ENCODE results near the gene SLC35B1. TPM values are rescaled to one million over a fixed set of nuclear protein-coding genes. Genes with fewer than 3 reads are reported as not detected.

The SLC35B1 gene
- polyA plus RNA-seq, 1 donor (not counting 4 experiments of a cell fraction or from before 2014, with no cell fraction given) = 71.6 TPM

DNA sequence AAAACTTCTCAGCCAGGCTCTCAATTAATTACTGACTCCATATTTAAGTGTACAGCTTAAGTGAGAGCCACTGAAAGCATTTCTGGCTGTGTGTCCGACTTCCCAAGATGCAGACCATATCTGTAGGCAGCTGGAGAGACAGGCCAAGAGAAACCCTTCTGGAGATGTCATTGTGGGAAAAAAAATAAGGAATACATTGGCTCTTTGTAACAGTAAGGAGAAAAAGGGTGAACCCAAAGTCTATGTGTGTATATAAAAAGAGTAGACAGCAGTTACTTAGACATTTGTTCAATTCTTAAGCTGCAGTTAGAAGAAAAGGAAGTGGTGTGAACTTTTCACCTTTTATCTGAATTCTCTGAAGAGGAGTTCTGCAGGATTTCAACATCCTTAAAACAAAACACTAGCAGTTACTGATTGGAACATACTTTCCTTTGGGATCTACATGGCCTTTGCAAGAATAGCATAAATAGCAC lies 34.4 kb upstream of the SLC35B1 start:
- H3K79me2 ChIP-seq (ENCODE audit: control insufficient read depth, insufficient read depth, low read length) = no peaks in the 10 kb centered on the region
- no peaks in the 10 kb centered on the region for H3K9me1 ChIP-seq (ENCODE audit: control insufficient read depth, extremely low read depth, insufficient read depth, low read length)
- dilution Hi-C loops (cut with MboI; ENCODE audit: extremely low pct_ligation_motif_present, low sequenced_read_pairs) = no loop called here
- H4K20me1 ChIP-seq (ENCODE audit: control insufficient read depth, extremely low read depth, insufficient read depth, low read length) = no peaks in the 10 kb centered on the region
- H3K9me3 ChIP-seq (ENCODE audit: control insufficient read depth, low read depth, low read length) = no peaks in the 10 kb centered on the region
- TF ChIP-seq, protein P1, sequence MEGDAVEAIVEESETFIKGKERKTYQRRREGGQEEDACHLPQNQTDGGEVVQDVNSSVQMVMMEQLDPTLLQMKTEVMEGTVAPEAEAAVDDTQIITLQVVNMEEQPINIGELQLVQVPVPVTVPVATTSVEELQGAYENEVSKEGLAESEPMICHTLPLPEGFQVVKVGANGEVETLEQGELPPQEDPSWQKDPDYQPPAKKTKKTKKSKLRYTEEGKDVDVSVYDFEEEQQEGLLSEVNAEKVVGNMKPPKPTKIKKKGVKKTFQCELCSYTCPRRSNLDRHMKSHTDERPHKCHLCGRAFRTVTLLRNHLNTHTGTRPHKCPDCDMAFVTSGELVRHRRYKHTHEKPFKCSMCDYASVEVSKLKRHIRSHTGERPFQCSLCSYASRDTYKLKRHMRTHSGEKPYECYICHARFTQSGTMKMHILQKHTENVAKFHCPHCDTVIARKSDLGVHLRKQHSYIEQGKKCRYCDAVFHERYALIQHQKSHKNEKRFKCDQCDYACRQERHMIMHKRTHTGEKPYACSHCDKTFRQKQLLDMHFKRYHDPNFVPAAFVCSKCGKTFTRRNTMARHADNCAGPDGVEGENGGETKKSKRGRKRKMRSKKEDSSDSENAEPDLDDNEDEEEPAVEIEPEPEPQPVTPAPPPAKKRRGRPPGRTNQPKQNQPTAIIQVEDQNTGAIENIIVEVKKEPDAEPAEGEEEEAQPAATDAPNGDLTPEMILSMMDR (optimal IDR thresholded peaks at IDR 0.05 in 1 of 3, IDR thresholded peaks at IDR 0.05 in 1 of 3, conservative IDR thresholded peaks at IDR 0.05 in 1 of 3; ENCODE audit: extremely low read depth in 1 of 3, insufficient read depth in 2 of 3, low read length in 3 of 3) = no peak
- TF ChIP-seq EZH2 (IDR thresholded peaks at IDR 0.05; ENCODE audit: low read length) = no peak
- H3K9ac ChIP-seq (ENCODE audit: control insufficient read depth, extremely low read depth, insufficient read depth, low read length) = no peak overlapping the region
- no peaks in the 10 kb centered on the region for H3K27me3 ChIP-seq (ENCODE audit: control insufficient read depth, extremely low read depth, insufficient read depth, low read length)
- H3K27ac ChIP-seq (ENCODE audit: control insufficient read depth, insufficient read depth, low read length) = no peak overlapping the region
- H3K4me3 ChIP-seq (ENCODE audit: control insufficient read depth in 2 of 3, extremely low read depth in 1 of 3, insufficient read depth in 2 of 3, low read depth in 1 of 3, low read length in 3 of 3) = no peak overlapping the region
- peak overlapping the region; percentile 59 for H3K4me2 ChIP-seq (ENCODE audit: control insufficient read depth, extremely low read depth, insufficient read depth, low read depth, low read length)
- FAIRE-seq (no peak), DNase-seq (ENCODE audit: low read depth, low spot score) (no peak)
- no peak overlapping the region for H2AFZ ChIP-seq (ENCODE audit: control insufficient read depth, low read length)
- H3K4me1 ChIP-seq (ENCODE audit: control insufficient read depth, extremely low read depth, insufficient read depth, low read length) = peaks cover 30% of the 10 kb centered on the region
- no peaks in the 10 kb centered on the region for H3K36me3 ChIP-seq (ENCODE audit: control insufficient read depth in 2 of 2, extremely low read depth in 1 of 2, insufficient read depth in 2 of 2, low read length in 2 of 2)

DNA sequence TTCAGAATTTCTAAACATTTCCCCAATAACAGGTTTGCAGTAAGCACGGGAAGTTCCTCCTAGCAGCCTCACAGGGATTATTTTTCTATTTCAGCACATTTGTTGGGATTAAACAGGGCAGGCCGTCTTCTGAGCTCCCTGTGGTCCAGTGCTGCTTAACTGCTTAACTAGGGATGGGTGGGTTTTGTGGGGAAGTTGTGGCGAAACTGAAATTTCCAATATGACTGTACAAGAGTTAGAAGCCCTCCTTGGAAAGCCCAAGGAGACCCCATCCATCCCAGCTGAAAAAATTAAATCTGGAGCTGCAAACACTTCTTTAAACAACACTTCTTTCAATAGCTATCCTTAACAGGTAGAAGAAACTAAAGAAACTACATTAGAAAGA lies 33.9 kb upstream of the SLC35B1 start:
- peak overlapping the region; percentile 8 for H3K9ac ChIP-seq (ENCODE audit: control insufficient read depth, extremely low read depth, insufficient read depth, low read length)
- peak overlapping the region; percentile 1 for H2AFZ ChIP-seq (ENCODE audit: control insufficient read depth, low read length)
- H3K36me3 ChIP-seq (ENCODE audit: control insufficient read depth in 2 of 2, extremely low read depth in 1 of 2, insufficient read depth in 2 of 2, low read length in 2 of 2) = no peaks in the 10 kb centered on the region
- no peaks in the 10 kb centered on the region for H3K27me3 ChIP-seq (ENCODE audit: control insufficient read depth, extremely low read depth, insufficient read depth, low read length)
- H3K4me1 ChIP-seq (ENCODE audit: control insufficient read depth, extremely low read depth, insufficient read depth, low read length) = peaks cover 30% of the 10 kb centered on the region
- no peak for DNase-seq (ENCODE audit: low read depth, low spot score)
- H3K4me2 ChIP-seq (ENCODE audit: control insufficient read depth, extremely low read depth, insufficient read depth, low read depth, low read length) = peak overlapping the region; percentile 68
- no peaks in the 10 kb centered on the region for H3K9me1 ChIP-seq (ENCODE audit: control insufficient read depth, extremely low read depth, insufficient read depth, low read length)
- TF ChIP-seq EZH2 (IDR thresholded peaks at IDR 0.05; ENCODE audit: low read length) = no peak
- TF ChIP-seq, protein P1 (optimal IDR thresholded peaks at IDR 0.05 in 1 of 3, IDR thresholded peaks at IDR 0.05 in 1 of 3, conservative IDR thresholded peaks at IDR 0.05 in 1 of 3; ENCODE audit: extremely low read depth in 1 of 3, insufficient read depth in 2 of 3, low read length in 3 of 3) = no peak
- H3K27ac ChIP-seq (ENCODE audit: control insufficient read depth, insufficient read depth, low read length) = peak overlapping the region; percentile 16
- no peaks in the 10 kb centered on the region for H3K79me2 ChIP-seq (ENCODE audit: control insufficient read depth, insufficient read depth, low read length)
- peak overlapping the region in 1 of 3 experiments; percentile 7 for H3K4me3 ChIP-seq (ENCODE audit: control insufficient read depth in 2 of 3, extremely low read depth in 1 of 3, insufficient read depth in 2 of 3, low read depth in 1 of 3, low read length in 3 of 3)
- no peak for FAIRE-seq
- no peaks in the 10 kb centered on the region for H4K20me1 ChIP-seq (ENCODE audit: control insufficient read depth, extremely low read depth, insufficient read depth, low read length)
- no peaks in the 10 kb centered on the region for H3K9me3 ChIP-seq (ENCODE audit: control insufficient read depth, low read depth, low read length)
- dilution Hi-C loops (cut with MboI; ENCODE audit: extremely low pct_ligation_motif_present, low sequenced_read_pairs) = no loop called here

All from keratinocyte (primary cell).